Measurements from ENCODE around the gene MTHFD1L. TPM values are rescaled to one million over a fixed set of nuclear protein-coding genes. Genes with fewer than 3 reads are reported as not detected.

Gene MTHFD1L
- total and polyA plus RNA-seq, 2 of the 8 experiments (the other 6 are each of a cell fraction or from before 2014, with no cell fraction given): 29.2 to 105 TPM

DNA sequence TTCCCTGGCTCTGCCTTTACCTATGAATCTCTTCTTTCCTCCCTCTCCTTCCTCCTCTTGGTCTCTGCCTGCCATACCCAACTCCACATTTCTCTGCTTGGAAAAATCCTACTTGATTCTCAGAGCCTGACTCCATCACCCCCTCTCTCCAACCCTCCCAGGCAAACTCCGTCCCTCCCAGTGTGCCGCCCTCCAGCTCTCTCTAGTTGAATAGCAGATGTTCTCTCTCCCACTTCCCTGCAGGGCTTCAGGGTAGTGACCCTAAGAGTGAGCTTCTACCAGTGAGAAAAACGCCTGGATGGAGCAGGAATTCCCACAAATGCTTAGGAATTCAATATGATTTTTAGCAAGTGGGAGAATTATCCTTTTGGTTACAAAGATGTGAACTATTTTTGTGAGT is 141.6 kb downstream of the MTHFD1L start:
- no peaks in the 10 kb centered on the region for H4K20me1 ChIP-seq (replicated peaks in 1 of 2; ENCODE audit: control insufficient read depth in 1 of 2, insufficient read depth in 2 of 2, low read length in 2 of 2)
- no peaks in the 10 kb centered on the region for H3K9me3 ChIP-seq (ENCODE audit: insufficient read depth in 2 of 2, low read depth in 1 of 2, low read length in 1 of 2)
- H4K5ac ChIP-seq (ENCODE audit: insufficient read length, low read depth, low read length): no peak overlapping the region
- CTCF ChIA-PET (ENCODE audit: partially characterized antibody): interaction anchor here (1.7 to 1.9 kb wide), 2 partner anchors 13 to 318 kb away, joined by 5 to 8 read pairs; no protein-coding TSS in a partner anchor
- no peak overlapping the region for H2BK5ac ChIP-seq (ENCODE audit: low read depth, low read length)
- POLR2A ChIA-PET (ENCODE audit: partially characterized antibody): interaction anchor here (0.8 to 1.2 kb wide), 3 partner anchors 10 to 233 kb away, joined by 3 read pairs; partner anchors contain the start of gene AKAP12
- no peak overlapping the region for H4K91ac ChIP-seq (replicated peaks; ENCODE audit: insufficient read length, low read length)
- H3K9ac ChIP-seq (replicated peaks in 1 of 4; ENCODE audit: extremely low read depth in 1 of 4, low read depth in 3 of 4, low read length in 3 of 4): no peak overlapping the region
- TF ChIP-seq EP300 (IDR thresholded peaks at IDR 0.05; ENCODE audit: borderline replicate concordance in 1 of 2, low read depth in 2 of 2, low read length in 2 of 2) (no peak), YY1 (IDR thresholded peaks at IDR 0.05; ENCODE audit: low read depth, low read length) (no peak), SRF (IDR thresholded peaks at IDR 0.05; ENCODE audit: low read depth, low read length) (no peak), RAD21 (IDR thresholded peaks at IDR 0.05 in 1 of 2, conservative IDR thresholded peaks at IDR 0.05 in 1 of 2; ENCODE audit: low read depth in 2 of 2, low read length in 2 of 2) (0 out of 4 replicates have a peak, but pooled peaks of 1 of the 2 experiments have one; percentile 12), SAP30 (IDR thresholded peaks at IDR 0.05; ENCODE audit: insufficient read depth, insufficient replicate concordance, low read length) (no peak), GTF2F1 (IDR thresholded peaks at IDR 0.05; ENCODE audit: borderline replicate concordance, low read depth, low read length) (no peak), HDAC2 (IDR thresholded peaks at IDR 0.05; ENCODE audit: borderline replicate concordance in 1 of 2, low read depth in 2 of 2, low read length in 2 of 2) (no peak), SIX5 (IDR thresholded peaks at IDR 0.05; ENCODE audit: low read depth, low read length) (no peak)
- H2AK5ac ChIP-seq (ENCODE audit: low read depth, low read length): no peak overlapping the region
- H3K36me3 ChIP-seq (ENCODE audit: control insufficient read depth in 2 of 4, insufficient read depth in 4 of 4, low read length in 3 of 4): peaks cover 0 to 5% (median 3%) of the 10 kb centered on the region in 4 experiments; a peak in 3 of 8 replicates
- no peak overlapping the region for H3K27ac ChIP-seq (ENCODE audit: low read depth, low read length)
- no peak overlapping the region for H3K56ac ChIP-seq (replicated peaks; ENCODE audit: insufficient read length, low read depth, low read length)
- no peak overlapping the region for H2BK15ac ChIP-seq (ENCODE audit: low read length)
- no peaks in the 10 kb centered on the region; the same call in 1 of the 2 replicates for H3K79me1 ChIP-seq (ENCODE audit: low read depth, low read length)
- no peak overlapping the region for H4K8ac ChIP-seq (ENCODE audit: extremely low read depth, insufficient read depth, low read length)
- no peak overlapping the region for H3K4me2 ChIP-seq (ENCODE audit: insufficient read depth in 1 of 2, low read depth in 2 of 2, low read length in 2 of 2)
- no peaks in the 10 kb centered on the region for H3K27me3 ChIP-seq (replicated peaks in 1 of 4; ENCODE audit: control insufficient read depth in 3 of 4, extremely low read depth in 1 of 4, insufficient read depth in 3 of 4, low read length in 3 of 4)
- H3K23me2 ChIP-seq (ENCODE audit: low read depth, low read length): 0 out of 2 replicates have a peak, but pooled peaks cover 3% of the 10 kb centered on the region
- peaks cover 0 to 14% (median 8%) of the 10 kb centered on the region in 4 experiments; a peak in 5 of 7 replicates for H3K4me1 ChIP-seq (replicated peaks in 1 of 4; ENCODE audit: control insufficient read depth in 3 of 4, insufficient read depth in 4 of 4, low read length in 3 of 4)
- DNase-seq (ENCODE audit: low read depth in 1 of 2, low spot score in 2 of 2) (no peak), FAIRE-seq (no peak)
- no peak overlapping the region for H3K23ac ChIP-seq (ENCODE audit: insufficient read length)
- H3K79me2 ChIP-seq (ENCODE audit: control insufficient read depth in 1 of 2, insufficient read depth in 2 of 2, low read length in 2 of 2): no peaks in the 10 kb centered on the region
- no peak overlapping the region for H3K4me3 ChIP-seq (ENCODE audit: extremely low read depth in 1 of 4, insufficient read depth in 2 of 4, low read depth in 3 of 4, low read length in 4 of 4)
- H2BK12ac ChIP-seq (ENCODE audit: low read depth, low read length): no peak overlapping the region
- no peak overlapping the region for H2BK120ac ChIP-seq (replicated peaks; ENCODE audit: low read depth, low read length)
- H2AFZ ChIP-seq (ENCODE audit: low read length): no peak overlapping the region
- 58% methylated on average over 3 of the region's 3 CpGs; no CpG with 5 or more reads in 1 of the 2 experiments for WGBS, 2 experiments (ENCODE audit: extremely low coverage in 1 of 2, insufficient coverage in 1 of 2, insufficient read length in 1 of 2, insufficient replicate concordance in 2 of 2, low coverage in 1 of 2, low lambda C conversion rate in 2 of 2, missing lambda C conversion rate in 1 of 2)
- no peak overlapping the region for H3K14ac ChIP-seq (ENCODE audit: insufficient read length)
- H2BK20ac ChIP-seq (ENCODE audit: low read length): no peak overlapping the region
- H3K18ac ChIP-seq (ENCODE audit: extremely low read depth, low read length): 0 out of 2 replicates have a peak overlapping the region, but pooled peaks have one; percentile 7
- no peak overlapping the region for H3K4ac ChIP-seq (replicated peaks; ENCODE audit: insufficient read length, low read depth, low read length)

Data from H1 (cell line).